ENCODE data around the gene FAM170B. TPM values are rescaled to one million over a fixed set of nuclear protein-coding genes. Genes with fewer than 3 reads are reported as not detected.

FAM170B gene
- total RNA-seq, 6 donors from 2014 or later, result 0.24 TPM; not detected in 5

- TF ChIP-seq POLR2AphosphoS5 (IDR thresholded peaks at IDR 0.05), result no peak
- no peak for TF ChIP-seq POLR2A (IDR thresholded peaks at IDR 0.05)
- TF ChIP-seq CTCF (IDR thresholded peaks at IDR 0.05), result no peak
- no peak for TF ChIP-seq EP300 (IDR thresholded peaks at IDR 0.05)
- no peaks in the 10 kb centered on the region for H3K27me3 ChIP-seq
Observed at GRCh38 chr10:49169776-49170175, 36.0 kb upstream of the FAM170B start.

GRCh38 chr10:49168831-49169500 lies 35.1 kb upstream of the FAM170B start:
- ATAC-seq (ENCODE audit: low FRiP score in 2 of 2), result no peak
- DNase-seq, result no peak
- peaks cover 0 to 4% (median 1%) of the 10 kb centered on the region in 4 donors for H3K4me1 ChIP-seq
- TF ChIP-seq POLR2AphosphoS5 (IDR thresholded peaks at IDR 0.05), result no peak
- no peak for TF ChIP-seq CTCF (IDR thresholded peaks at IDR 0.05)
- no peak for TF ChIP-seq POLR2A (IDR thresholded peaks at IDR 0.05)
- no peak for TF ChIP-seq EP300 (IDR thresholded peaks at IDR 0.05)
- H3K9me3 ChIP-seq, result no peaks in the 10 kb centered on the region
- H3K4me3 ChIP-seq, result no peak overlapping the region
- WGBS, 2 donors, result 71 to 75% methylated on average over 6 of the region's 6 CpGs
- H3K27ac ChIP-seq, result no peak overlapping the region
- H3K36me3 ChIP-seq, result peaks cover 0 to 14% (median 2%) of the 10 kb centered on the region in 4 donors
- no peaks in the 10 kb centered on the region for H3K27me3 ChIP-seq

More at GRCh38 chr10:49169776-49170175, 36.0 kb upstream of the FAM170B start:
- WGBS, 2 donors, result 75 to 86% methylated on average over 4 of the region's 4 CpGs
- Histone ChIP-seq H3K27ac (no peak overlapping the region), H3K36me3 (peaks cover 0 to 8% (median 2%) of the 10 kb centered on the region in 4 donors), H3K4me3 (no peak overlapping the region), H3K4me1 (peaks cover 0 to 4% (median 1%) of the 10 kb centered on the region in 4 donors), H3K9me3 (no peaks in the 10 kb centered on the region)
- DNase-seq (no peak), ATAC-seq (ENCODE audit: low FRiP score in 2 of 2) (no peak)

GRCh38 chr10:49168171-49168540 lies 34.3 kb upstream of the FAM170B start:
- TF ChIP-seq EP300 (IDR thresholded peaks at IDR 0.05) (no peak), POLR2AphosphoS5 (IDR thresholded peaks at IDR 0.05) (no peak), POLR2A (IDR thresholded peaks at IDR 0.05) (no peak), CTCF (IDR thresholded peaks at IDR 0.05) (no peak)
- WGBS, 2 donors, result 88 to 94% methylated on average over 4 of the region's 4 CpGs

GRCh38 chr10:49167425-49168170 lies 33.8 kb upstream of the FAM170B start:
- H3K36me3 ChIP-seq, result peaks cover 0 to 17% (median 2%) of the 10 kb centered on the region in 4 donors
- DNase-seq (no peak), ATAC-seq (ENCODE audit: low FRiP score in 2 of 2) (no peak)
- TF ChIP-seq CTCF (IDR thresholded peaks at IDR 0.05) (no peak), POLR2A (IDR thresholded peaks at IDR 0.05) (no peak), POLR2AphosphoS5 (IDR thresholded peaks at IDR 0.05) (no peak), EP300 (IDR thresholded peaks at IDR 0.05) (no peak)
- peaks cover 0 to 4% (median 0%) of the 10 kb centered on the region in 4 donors for H3K4me1 ChIP-seq
- H3K27me3 ChIP-seq, result no peaks in the 10 kb centered on the region
- H3K4me3 ChIP-seq, result no peak overlapping the region
- 92 to 93% methylated on average over 4 to 12 of the region's 12 CpGs for WGBS, 2 donors
- H3K27ac ChIP-seq, result no peak overlapping the region
- H3K9me3 ChIP-seq, result no peaks in the 10 kb centered on the region

More at GRCh38 chr10:49168171-49168540, 34.3 kb upstream of the FAM170B start:
- Histone ChIP-seq H3K36me3 (peaks cover 0 to 14% (median 2%) of the 10 kb centered on the region in 4 donors), H3K4me1 (peaks cover 0 to 4% (median 0%) of the 10 kb centered on the region in 4 donors), H3K9me3 (no peaks in the 10 kb centered on the region), H3K27ac (no peak overlapping the region), H3K4me3 (no peak overlapping the region), H3K27me3 (no peaks in the 10 kb centered on the region)
- DNase-seq, result no peak
- no peak for ATAC-seq (ENCODE audit: low FRiP score in 2 of 2)
